Measurements from ENCODE around the gene NOTCH3. TPM values are rescaled to one million over a fixed set of nuclear protein-coding genes. Genes with fewer than 3 reads are reported as not detected.
A peak's percentile ranks its signal among the peaks of the same experiment; 100 is the strongest.

The NOTCH3 gene
- total and polyA plus RNA-seq, 3 experiments from 2014 or later = 0.04 TPM; not detected in 2

DNA sequence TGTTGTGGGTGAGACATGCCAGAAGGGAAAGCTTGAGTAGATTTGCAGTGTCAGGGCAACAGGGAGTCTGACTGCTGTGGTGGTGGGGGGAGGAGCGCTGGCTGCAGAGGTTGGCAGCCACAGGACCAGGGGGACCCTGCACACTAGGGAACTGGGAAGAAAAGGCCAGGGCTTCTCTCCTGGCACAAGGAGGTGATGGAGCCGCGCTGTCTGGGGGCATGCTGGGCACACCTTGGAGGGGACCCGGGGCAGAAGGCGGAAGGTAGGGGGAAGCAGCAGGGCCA, 45.3 kb upstream of the NOTCH3 start:
- H3K9me3 Mint-ChIP-seq = no peaks in the 10 kb centered on the region
- H3K27me3 Mint-ChIP-seq = peaks cover 0 to 2% of the 10 kb centered on the region in 2 donors
- no peaks in the 10 kb centered on the region for H3K27me3 ChIP-seq (ENCODE audit: insufficient read depth, low read length, poor library complexity, severe bottlenecking)
- ChIA-PET POLR2A (no interaction called here), CTCF (no interaction called here)
- no peak overlapping the region for H3K4me3 ChIP-seq (ENCODE audit: low read length)
- H3K27ac Mint-ChIP-seq = peak overlapping the region in 2 of 8 donors; percentile 24 to 50
- H3K4me3 Mint-ChIP-seq = no peak overlapping the region
- H3K27ac ChIP-seq (ENCODE audit: low read depth, low read length) = no peak overlapping the region
- no peak for DNase-seq
- H3K4me1 Mint-ChIP-seq = no peaks in the 10 kb centered on the region
- H3K36me3 ChIP-seq (ENCODE audit: insufficient read depth, low read length) = peaks cover 60% of the 10 kb centered on the region
- H3K9me3 ChIP-seq (ENCODE audit: low read length) = no peaks in the 10 kb centered on the region
- peaks cover 5 to 89% (median 6%) of the 10 kb centered on the region in 3 donors for H3K36me3 Mint-ChIP-seq
- no peaks in the 10 kb centered on the region for H3K4me1 ChIP-seq (ENCODE audit: insufficient read depth, low read length)

DNA sequence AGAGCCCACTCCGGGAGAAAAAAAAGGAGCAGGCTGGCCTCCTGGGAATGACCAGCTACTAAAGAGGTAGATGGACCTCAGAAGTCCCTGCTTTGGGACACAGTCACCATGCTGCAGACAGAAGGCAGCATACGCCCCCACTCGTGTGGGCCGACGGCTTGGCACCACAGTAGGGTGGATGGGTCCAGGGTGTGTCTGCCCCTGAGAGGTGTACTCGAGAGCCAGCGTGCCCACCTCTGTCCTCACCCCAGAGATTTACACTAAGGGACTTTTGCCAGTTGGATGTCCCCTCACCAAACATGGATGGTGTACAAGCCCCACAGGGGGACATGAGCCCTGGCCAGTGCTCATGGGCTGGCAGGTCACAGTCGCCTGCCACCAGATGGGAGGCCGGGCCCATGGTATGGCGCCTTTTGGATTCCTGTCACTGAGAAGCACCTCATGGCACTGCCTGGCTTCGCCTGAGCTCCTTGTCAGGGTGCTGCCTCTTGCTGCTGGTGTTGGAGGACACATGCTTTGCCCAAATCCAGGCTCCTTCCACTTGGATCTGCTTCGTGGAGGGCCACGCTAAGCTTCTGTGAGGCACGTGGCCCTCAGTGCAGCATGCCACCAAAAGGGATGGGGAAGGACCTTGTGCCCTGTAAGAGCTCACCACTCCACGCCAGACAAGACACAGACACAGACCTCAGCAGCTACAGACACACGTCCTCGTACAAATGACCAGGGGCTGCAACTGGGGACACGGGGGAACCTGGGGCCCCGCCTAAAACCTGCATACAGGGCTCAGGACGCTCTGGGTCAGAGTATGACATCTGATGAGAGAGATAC, 44.8 kb upstream of the NOTCH3 start:
- POLR2A ChIA-PET = no interaction called here
- Histone ChIP-seq H3K36me3 (ENCODE audit: insufficient read depth, low read length) (peaks cover 56% of the 10 kb centered on the region), H3K4me3 (ENCODE audit: low read length) (no peak overlapping the region), H3K27ac (ENCODE audit: low read depth, low read length) (no peak overlapping the region), H3K9me3 (ENCODE audit: low read length) (no peaks in the 10 kb centered on the region), H3K27me3 (ENCODE audit: insufficient read depth, low read length, poor library complexity, severe bottlenecking) (no peaks in the 10 kb centered on the region), H3K4me1 (ENCODE audit: insufficient read depth, low read length) (no peaks in the 10 kb centered on the region)
- Mint-ChIP-seq H3K4me1 (no peaks in the 10 kb centered on the region), H3K4me3 (no peak overlapping the region), H3K36me3 (peaks cover 5 to 88% (median 6%) of the 10 kb centered on the region in 3 donors), H3K27me3 (peaks cover 0 to 2% of the 10 kb centered on the region in 2 donors), H3K9me3 (no peaks in the 10 kb centered on the region), H3K27ac (peak overlapping the region in 2 of 8 donors; percentile 24 to 50)
- CTCF ChIA-PET = no interaction called here
- DNase-seq = no peak

DNA sequence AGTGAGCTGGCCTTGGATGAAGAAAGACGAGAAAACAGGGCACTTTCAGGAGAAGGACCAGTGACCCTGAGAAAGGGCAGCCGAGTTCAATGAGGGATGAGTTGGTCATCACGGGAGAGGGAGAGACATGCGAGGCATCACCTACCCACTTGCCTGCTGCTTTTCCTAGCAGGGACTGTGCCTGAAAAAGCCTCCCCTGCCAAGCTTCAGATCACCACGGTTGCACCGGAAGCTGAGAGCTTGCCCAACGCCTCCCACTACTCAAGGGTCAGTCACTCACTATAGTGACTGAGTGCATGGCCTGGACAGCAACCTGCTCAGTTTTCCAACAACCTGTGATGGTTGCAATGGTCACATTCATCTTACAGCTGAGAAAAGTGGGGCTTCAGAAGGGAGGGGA, 44.0 kb upstream of the NOTCH3 start:
- H3K9me3 Mint-ChIP-seq = no peaks in the 10 kb centered on the region
- peaks cover 0 to 2% of the 10 kb centered on the region in 2 donors for H3K27me3 Mint-ChIP-seq
- H3K27ac Mint-ChIP-seq = no peak overlapping the region
- H3K27me3 ChIP-seq (ENCODE audit: insufficient read depth, low read length, poor library complexity, severe bottlenecking) = no peaks in the 10 kb centered on the region
- POLR2A ChIA-PET = no interaction called here
- H3K4me1 Mint-ChIP-seq = no peaks in the 10 kb centered on the region
- DNase-seq = no peak
- H3K4me1 ChIP-seq (ENCODE audit: insufficient read depth, low read length) = no peaks in the 10 kb centered on the region
- no peak overlapping the region for H3K4me3 ChIP-seq (ENCODE audit: low read length)
- H3K9me3 ChIP-seq (ENCODE audit: low read length) = no peaks in the 10 kb centered on the region
- H3K27ac ChIP-seq (ENCODE audit: low read depth, low read length) = no peak overlapping the region
- peaks cover 5 to 86% (median 6%) of the 10 kb centered on the region in 3 donors for H3K36me3 Mint-ChIP-seq
- CTCF ChIA-PET = no interaction called here
- peaks cover 57% of the 10 kb centered on the region for H3K36me3 ChIP-seq (ENCODE audit: insufficient read depth, low read length)
- H3K4me3 Mint-ChIP-seq = no peak overlapping the region

DNA sequence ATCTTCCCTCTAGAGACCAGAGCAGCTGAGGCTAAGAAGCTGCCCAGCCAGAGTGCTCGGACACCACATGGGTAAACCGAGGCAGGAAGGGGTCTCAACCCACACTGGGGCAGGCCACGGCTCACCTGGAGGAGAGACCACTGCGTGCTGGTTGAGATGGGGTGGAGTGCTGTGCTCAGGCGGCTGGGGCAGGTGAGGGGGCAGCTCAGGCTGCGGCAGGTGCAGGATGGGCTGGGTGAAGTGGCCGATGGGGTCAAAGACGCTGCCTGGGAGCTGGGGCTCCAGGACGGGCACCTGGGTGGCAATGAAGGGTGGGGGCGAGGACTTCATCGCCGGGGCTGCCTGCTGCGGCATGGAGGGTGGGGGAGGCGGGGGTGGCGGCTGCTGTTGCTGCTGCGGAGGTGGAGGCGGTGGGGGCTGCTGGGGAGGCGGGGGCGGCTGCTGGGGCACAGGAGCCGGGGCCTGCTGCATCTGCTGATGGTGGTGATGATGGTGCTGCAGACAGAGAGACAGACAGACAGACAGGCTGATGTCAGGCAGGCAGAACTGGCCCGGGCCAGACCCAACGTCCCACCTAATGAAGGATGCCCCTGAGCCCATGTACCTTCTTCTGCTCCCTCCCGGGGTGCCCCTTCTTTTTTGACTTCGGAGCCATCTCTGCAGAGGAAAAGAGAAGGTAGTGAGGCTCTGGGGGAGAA, 43.5 kb upstream of the NOTCH3 start:
- Histone ChIP-seq H3K4me1 (ENCODE audit: insufficient read depth, low read length) (no peaks in the 10 kb centered on the region), H3K9me3 (ENCODE audit: low read length) (no peaks in the 10 kb centered on the region), H3K27ac (ENCODE audit: low read depth, low read length) (no peak overlapping the region), H3K27me3 (ENCODE audit: insufficient read depth, low read length, poor library complexity, severe bottlenecking) (no peaks in the 10 kb centered on the region), H3K36me3 (ENCODE audit: insufficient read depth, low read length) (peaks cover 57% of the 10 kb centered on the region), H3K4me3 (ENCODE audit: low read length) (no peak overlapping the region)
- Mint-ChIP-seq H3K36me3 (peaks cover 5 to 85% (median 6%) of the 10 kb centered on the region in 3 donors), H3K9me3 (no peaks in the 10 kb centered on the region), H3K4me3 (no peak overlapping the region), H3K4me1 (no peaks in the 10 kb centered on the region), H3K27ac (no peak overlapping the region), H3K27me3 (peaks cover 0 to 2% of the 10 kb centered on the region in 2 donors)
- POLR2A ChIA-PET = no interaction called here
- CTCF ChIA-PET = no interaction called here
- DNase-seq = no peak

DNA sequence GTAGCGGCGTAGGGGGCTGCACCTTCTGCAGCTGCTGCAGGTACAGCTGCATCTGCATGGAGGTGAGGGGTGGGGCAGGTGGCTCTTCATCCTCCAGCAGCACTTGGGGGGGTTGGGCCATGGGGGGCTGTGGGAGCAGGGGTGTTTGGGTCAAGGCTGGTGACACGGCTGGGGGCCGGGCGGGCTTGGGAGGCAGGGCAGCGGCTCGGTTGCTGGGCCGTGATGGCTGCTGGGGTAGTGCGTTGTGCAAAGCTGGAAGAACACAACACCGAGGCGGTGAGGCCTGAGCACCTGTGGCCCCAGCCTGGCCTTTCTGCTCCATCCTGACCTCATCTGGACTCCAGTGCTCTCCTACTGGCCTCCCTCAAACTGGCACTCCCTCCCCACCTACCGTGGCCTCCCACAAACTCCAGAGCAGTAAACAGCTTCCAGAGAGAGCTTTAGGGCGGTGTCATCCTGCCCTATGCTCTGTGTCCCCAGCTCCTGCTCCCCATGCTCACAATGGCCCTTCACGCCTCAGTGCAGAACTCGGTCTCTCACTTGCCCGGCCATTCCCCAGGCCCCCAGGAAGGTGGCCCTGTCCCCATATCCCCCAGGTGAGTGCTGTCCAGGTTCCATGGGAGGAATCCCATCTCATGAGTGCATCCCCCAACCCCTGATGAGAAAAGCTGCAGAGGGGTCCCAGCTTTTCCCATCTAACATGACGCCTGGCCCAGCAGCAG, 42.6 kb upstream of the NOTCH3 start:
- no peak overlapping the region for H3K4me3 ChIP-seq (ENCODE audit: low read length)
- no peak for DNase-seq
- H3K4me1 ChIP-seq (ENCODE audit: insufficient read depth, low read length) = no peaks in the 10 kb centered on the region
- POLR2A ChIA-PET = no interaction called here
- H3K27ac ChIP-seq (ENCODE audit: low read depth, low read length) = no peak overlapping the region
- H3K9me3 ChIP-seq (ENCODE audit: low read length) = no peaks in the 10 kb centered on the region
- Mint-ChIP-seq H3K36me3 (peaks cover 5 to 85% (median 6%) of the 10 kb centered on the region in 3 donors), H3K9me3 (no peaks in the 10 kb centered on the region), H3K4me1 (no peaks in the 10 kb centered on the region), H3K4me3 (no peak overlapping the region), H3K27me3 (peaks cover 0 to 2% of the 10 kb centered on the region in 2 donors), H3K27ac (no peak overlapping the region)
- H3K27me3 ChIP-seq (ENCODE audit: insufficient read depth, low read length, poor library complexity, severe bottlenecking) = no peaks in the 10 kb centered on the region
- CTCF ChIA-PET = no interaction called here
- H3K36me3 ChIP-seq (ENCODE audit: insufficient read depth, low read length) = peaks cover 52% of the 10 kb centered on the region

DNA sequence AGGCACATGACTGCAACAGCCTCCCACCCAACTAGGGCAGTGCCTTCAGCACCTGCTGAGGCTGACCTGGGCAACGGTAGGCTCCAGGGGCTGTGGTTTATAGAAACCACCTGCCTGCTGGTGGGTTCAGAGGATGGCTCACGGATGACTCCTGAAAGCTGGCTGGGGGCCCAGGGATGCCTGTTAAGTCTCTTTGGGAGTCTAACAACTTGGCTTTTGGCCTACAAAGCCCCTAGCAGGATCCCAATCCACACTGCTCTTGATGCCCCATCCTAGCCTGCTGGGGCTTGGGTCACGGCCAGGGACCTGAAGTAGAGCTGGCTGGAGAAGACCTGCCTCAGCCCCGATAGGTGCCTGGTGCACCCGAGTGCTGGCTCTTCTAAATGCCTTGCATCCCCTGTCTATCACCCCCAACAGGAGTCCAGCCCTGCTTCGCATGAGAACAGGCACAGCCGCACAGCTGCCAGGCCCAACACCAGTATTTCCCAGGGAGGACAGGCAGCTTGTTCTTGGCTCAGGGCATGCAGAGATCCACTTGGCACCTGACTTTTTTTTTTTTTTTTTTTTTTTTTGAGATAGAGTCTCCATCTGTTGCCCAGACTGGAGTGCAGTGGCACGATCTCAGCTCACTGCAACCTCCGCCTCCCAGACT, 40.6 kb upstream of the NOTCH3 start:
- Mint-ChIP-seq H3K27ac (peak overlapping the region in 1 of 8 donors; percentile 50), H3K4me1 (no peaks in the 10 kb centered on the region), H3K9me3 (no peaks in the 10 kb centered on the region), H3K27me3 (peaks cover 0 to 2% of the 10 kb centered on the region in 2 donors), H3K4me3 (no peak overlapping the region), H3K36me3 (peaks cover 9 to 85% (median 13%) of the 10 kb centered on the region in 3 donors)
- CTCF ChIA-PET = no interaction called here
- POLR2A ChIA-PET = no interaction called here
- H3K27me3 ChIP-seq (ENCODE audit: insufficient read depth, low read length, poor library complexity, severe bottlenecking) = no peaks in the 10 kb centered on the region
- no peak overlapping the region for H3K27ac ChIP-seq (ENCODE audit: low read depth, low read length)
- peaks cover 45% of the 10 kb centered on the region for H3K36me3 ChIP-seq (ENCODE audit: insufficient read depth, low read length)
- no peaks in the 10 kb centered on the region for H3K9me3 ChIP-seq (ENCODE audit: low read length)
- no peak overlapping the region for H3K4me3 ChIP-seq (ENCODE audit: low read length)
- H3K4me1 ChIP-seq (ENCODE audit: insufficient read depth, low read length) = no peaks in the 10 kb centered on the region
- DNase-seq = no peak

DNA sequence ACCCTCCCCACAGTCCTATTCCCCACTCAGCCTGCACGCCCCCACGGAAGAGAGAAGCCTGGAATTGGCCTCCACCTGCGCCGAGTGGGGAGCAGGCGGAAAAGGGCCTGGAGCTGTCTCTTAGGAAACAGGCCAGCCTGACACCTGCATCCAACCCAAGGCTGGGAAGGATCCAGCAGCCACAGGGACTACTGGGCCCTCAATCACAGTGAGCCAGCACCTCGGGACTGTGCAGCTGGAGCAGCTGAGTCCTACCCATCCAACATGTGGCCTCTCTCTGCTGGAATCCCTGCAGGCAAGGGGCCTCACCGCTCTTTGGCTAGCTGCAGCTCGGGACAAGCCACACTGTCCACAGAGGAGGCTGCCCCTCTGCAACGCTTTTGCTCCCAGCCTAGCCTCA, 39.7 kb upstream of the NOTCH3 start:
- CTCF ChIA-PET = no interaction called here
- Mint-ChIP-seq H3K27me3 (no peaks in the 10 kb centered on the region), H3K9me3 (no peaks in the 10 kb centered on the region), H3K36me3 (peaks cover 12 to 85% (median 19%) of the 10 kb centered on the region in 3 donors), H3K27ac (no peak overlapping the region), H3K4me1 (peaks cover 0 to 3% (median 0%) of the 10 kb centered on the region in 3 donors), H3K4me3 (no peak overlapping the region)
- H3K9me3 ChIP-seq (ENCODE audit: low read length) = no peaks in the 10 kb centered on the region
- no peaks in the 10 kb centered on the region for H3K27me3 ChIP-seq (ENCODE audit: insufficient read depth, low read length, poor library complexity, severe bottlenecking)
- no peaks in the 10 kb centered on the region for H3K4me1 ChIP-seq (ENCODE audit: insufficient read depth, low read length)
- no peak overlapping the region for H3K27ac ChIP-seq (ENCODE audit: low read depth, low read length)
- H3K4me3 ChIP-seq (ENCODE audit: low read length) = no peak overlapping the region
- no peak for DNase-seq
- POLR2A ChIA-PET = no interaction called here
- H3K36me3 ChIP-seq (ENCODE audit: insufficient read depth, low read length) = peaks cover 42% of the 10 kb centered on the region

All from CD8-positive, alpha-beta memory T cell (primary cell).